ENCODE data around the gene S1PR3.
A peak's percentile ranks its signal among the peaks of the same experiment; 100 is the strongest.

Gene S1PR3

DNA sequence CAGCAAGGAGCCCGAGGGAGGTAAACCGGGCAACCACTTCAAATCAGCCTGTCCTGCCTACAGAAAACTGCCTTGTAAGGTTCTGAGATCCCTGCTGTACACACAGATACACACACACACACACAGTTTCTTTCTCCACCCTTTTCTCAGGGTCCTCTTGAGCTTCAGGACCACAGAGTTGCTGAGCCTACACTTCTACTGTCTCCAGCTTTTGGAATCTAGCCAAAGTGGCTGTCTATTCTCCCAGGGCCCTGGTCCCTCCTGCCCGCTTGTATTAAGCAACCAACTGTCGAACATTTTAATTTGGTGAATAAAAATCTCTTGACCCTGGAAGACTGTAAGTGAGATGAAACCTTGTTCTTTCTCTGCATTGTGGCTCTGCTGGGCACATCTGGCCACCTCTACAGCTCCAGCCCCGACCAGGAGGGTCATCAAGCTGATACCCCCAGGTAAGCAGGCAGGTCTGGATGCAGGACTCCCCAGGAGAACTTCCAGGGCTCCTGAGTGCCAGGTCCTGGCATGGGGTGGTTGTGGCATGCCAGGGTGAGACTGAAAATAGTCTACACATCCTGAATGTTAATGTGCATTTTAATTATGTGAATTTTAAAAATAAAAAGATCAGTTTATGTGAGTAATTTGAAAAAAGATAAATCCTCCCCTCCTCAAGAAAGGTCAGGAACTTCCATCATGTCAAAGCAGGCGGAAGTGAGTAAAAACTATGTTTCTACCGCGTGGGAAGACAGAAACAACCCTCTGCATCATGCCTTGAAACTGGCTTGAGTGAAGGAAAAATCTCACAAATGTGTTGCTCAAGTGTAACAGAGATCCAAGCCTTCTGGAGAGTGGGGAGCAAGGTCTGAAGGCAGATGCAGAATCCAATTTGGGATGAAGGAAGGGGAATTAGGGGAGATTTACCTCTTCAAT, 15.0 kb upstream of the S1PR3 start:
- DNase-seq (ENCODE audit: low read depth), result no peak
- in situ Hi-C loops (cut with HindIII; ENCODE audit: low sequenced_read_pairs), result no loop called here
- TF ChIP-seq, protein P1, sequence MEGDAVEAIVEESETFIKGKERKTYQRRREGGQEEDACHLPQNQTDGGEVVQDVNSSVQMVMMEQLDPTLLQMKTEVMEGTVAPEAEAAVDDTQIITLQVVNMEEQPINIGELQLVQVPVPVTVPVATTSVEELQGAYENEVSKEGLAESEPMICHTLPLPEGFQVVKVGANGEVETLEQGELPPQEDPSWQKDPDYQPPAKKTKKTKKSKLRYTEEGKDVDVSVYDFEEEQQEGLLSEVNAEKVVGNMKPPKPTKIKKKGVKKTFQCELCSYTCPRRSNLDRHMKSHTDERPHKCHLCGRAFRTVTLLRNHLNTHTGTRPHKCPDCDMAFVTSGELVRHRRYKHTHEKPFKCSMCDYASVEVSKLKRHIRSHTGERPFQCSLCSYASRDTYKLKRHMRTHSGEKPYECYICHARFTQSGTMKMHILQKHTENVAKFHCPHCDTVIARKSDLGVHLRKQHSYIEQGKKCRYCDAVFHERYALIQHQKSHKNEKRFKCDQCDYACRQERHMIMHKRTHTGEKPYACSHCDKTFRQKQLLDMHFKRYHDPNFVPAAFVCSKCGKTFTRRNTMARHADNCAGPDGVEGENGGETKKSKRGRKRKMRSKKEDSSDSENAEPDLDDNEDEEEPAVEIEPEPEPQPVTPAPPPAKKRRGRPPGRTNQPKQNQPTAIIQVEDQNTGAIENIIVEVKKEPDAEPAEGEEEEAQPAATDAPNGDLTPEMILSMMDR (IDR thresholded peaks at IDR 0.05; ENCODE audit: low read depth, low read length, missing control alignments), result no peak
- H3K4me3 ChIP-seq (ENCODE audit: low read depth, low read length), result no peak overlapping the region

DNA sequence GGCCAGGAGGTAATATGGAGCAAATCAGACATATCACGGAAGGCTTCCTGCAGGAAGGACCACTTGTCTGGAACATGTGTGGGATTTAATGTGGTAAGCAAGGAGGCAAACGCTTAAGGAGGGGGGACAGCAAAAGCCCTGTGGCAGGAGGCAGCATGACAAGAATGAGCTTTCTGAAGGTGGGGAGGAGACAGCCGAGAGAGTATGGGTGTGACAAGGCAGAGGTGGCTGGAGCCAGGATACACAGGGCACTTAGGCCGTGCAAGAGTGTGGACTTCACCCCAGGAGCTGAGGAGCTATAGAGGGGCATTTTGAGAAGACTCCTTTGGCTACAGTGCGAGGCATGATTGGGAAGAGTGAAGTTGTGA, 14.4 kb upstream of the S1PR3 start:
- no peak for DNase-seq (ENCODE audit: low read depth)
- in situ Hi-C loops (cut with HindIII; ENCODE audit: low sequenced_read_pairs), result no loop called here
- TF ChIP-seq, protein P1 (IDR thresholded peaks at IDR 0.05; ENCODE audit: low read depth, low read length, missing control alignments), result no peak
- no peak overlapping the region for H3K4me3 ChIP-seq (ENCODE audit: low read depth, low read length)

DNA sequence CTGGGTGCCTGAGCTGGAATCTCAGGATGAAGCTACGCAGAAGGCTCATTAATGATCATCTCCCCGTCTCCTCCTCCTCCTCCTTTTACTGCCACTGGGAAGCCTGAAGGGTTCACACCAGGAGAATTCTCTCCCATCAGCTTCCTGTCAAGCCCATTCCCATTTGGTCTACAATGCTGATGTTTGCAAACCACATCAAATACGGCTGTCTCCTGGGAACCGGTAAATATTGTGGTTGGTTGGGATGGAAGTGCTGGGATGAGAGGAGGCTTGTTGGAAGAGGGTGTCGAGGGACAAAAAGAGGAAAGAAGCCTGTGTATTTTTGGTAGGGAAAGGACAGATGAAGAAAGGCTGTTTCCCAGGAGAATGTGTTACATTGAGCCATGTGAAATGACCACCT, 13.2 kb upstream of the S1PR3 start:
- no peak for DNase-seq (ENCODE audit: low read depth)
- TF ChIP-seq, protein P1 (IDR thresholded peaks at IDR 0.05; ENCODE audit: low read depth, low read length, missing control alignments), result no peak
- no peak overlapping the region for H3K4me3 ChIP-seq (ENCODE audit: low read depth, low read length)
- in situ Hi-C loops (cut with HindIII; ENCODE audit: low sequenced_read_pairs), result no loop called here

DNA sequence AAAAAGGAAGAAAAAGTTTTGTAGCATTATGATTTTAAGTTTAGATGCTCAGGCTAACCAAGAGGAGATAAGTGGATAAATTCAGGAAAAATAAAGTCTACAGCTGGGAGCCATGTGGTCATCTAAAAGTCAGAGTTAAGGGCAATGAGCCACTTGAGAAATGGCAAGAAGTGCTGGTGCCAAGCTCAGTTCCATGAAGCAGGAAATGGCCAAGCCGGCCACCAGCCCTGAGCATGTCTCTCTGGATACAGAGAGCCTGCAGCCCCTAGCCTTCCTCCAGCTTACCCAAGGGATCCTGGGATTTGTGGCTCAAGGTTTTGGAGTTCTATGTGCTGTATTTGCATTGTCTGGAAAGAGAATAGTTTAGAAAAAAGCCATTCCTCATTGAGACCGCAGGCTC, 12.2 kb upstream of the S1PR3 start:
- in situ Hi-C loops (cut with HindIII; ENCODE audit: low sequenced_read_pairs), result no loop called here
- H3K4me3 ChIP-seq (ENCODE audit: low read depth, low read length), result no peak overlapping the region
- TF ChIP-seq, protein P1 (IDR thresholded peaks at IDR 0.05; ENCODE audit: low read depth, low read length, missing control alignments), result no peak
- DNase-seq (ENCODE audit: low read depth), result no peak

DNA sequence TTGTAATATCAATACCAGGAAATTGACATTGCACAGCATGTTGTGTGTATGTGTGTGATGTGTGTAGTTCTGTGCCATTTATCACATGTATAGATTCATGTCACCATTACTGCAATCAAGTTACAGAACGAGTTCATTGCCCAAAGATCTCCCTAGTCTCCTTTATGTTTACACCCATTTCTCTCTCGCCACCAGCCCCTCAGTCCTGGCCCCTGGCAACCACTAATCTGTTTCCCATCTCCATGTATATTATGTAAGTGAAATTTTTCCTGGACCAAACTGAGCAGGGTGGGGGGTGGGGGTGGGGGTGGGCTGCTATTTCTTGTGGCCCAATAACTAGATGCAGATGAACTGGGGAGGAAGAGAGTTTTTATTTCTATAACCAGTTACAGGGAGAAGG, 11.5 kb upstream of the S1PR3 start:
- no peak overlapping the region for H3K4me3 ChIP-seq (ENCODE audit: low read depth, low read length)
- TF ChIP-seq, protein P1 (IDR thresholded peaks at IDR 0.05; ENCODE audit: low read depth, low read length, missing control alignments), result no peak
- in situ Hi-C loops (cut with HindIII; ENCODE audit: low sequenced_read_pairs), result no loop called here
- no peak for DNase-seq (ENCODE audit: low read depth)

DNA sequence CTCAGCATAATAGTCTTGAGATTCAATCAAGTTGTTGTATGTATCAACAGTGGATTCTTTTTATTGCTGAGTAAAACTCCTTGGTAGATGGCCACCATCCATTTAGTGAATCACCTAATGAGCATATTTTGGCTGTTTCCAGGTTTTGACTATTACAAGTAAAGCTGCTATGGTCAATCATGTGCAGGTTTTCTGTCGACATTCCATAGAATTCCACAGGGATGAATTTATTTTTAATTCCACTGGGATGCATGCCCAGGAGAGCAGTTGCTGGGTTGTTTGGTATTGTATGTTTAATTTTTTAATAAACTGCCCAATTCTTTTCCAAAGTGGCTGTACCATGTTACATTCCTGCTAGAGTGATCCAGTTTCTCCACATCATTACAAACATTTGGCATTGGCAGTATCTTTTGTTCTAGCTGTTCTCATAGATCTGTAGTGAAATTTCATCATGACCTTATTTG, 10.5 kb upstream of the S1PR3 start:
- DNase-seq (ENCODE audit: low read depth), result peak; percentile 88
- in situ Hi-C loops (cut with HindIII; ENCODE audit: low sequenced_read_pairs), result no loop called here
- TF ChIP-seq, protein P1 (IDR thresholded peaks at IDR 0.05; ENCODE audit: low read depth, low read length, missing control alignments), result no peak
- H3K4me3 ChIP-seq (ENCODE audit: low read depth, low read length), result no peak overlapping the region

All from astrocyte of the cerebellum (primary cell).